GM19467 (cell line): Measurements from ENCODE around the gene SEC24C.
"Not testable (repeated sequence)": the region's sequence is repeated elsewhere in the genome, so short reads cannot be mapped to it uniquely, and the experiment has no call there.

Source experiments
- ATAC-seq: cut with Tn5 transposase; IDR thresholded peaks from one replicate; pipeline ENCODE4 v1.9.1; 2021; ENCODE audit warnings: mild to moderate bottlenecking, moderate library complexity; ENCODE audit not compliant: unreplicated experiment

Gene SEC24C

GRCh38 chr10:73790886-73791625 lies 46.9 kb downstream of the SEC24C start:
- no peak for ATAC-seq

GRCh38 chr10:73791871-73792400 lies 47.8 kb downstream of the SEC24C start:
- no peak for ATAC-seq

DNA sequence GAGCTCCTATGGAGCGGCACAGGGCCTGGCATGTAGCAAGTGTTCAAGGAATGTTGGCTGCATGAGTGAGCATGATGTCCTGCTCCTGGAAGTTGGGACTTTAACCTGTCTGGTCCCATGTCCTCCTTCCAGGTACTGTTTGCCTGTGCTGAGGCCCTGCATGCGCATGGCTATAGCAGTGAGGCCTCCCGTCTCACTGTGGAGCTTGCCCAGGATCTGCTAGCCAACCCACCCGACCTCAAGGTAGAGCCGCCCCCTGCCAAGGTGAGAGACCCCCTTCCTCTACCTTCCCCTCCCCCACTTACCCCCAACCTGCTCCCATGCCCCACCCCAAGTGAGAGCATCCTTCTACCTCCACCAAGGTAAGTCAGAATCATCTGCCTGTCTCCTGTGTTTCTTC lies 49.3 kb downstream of the SEC24C start:
- no peak for ATAC-seq

DNA sequence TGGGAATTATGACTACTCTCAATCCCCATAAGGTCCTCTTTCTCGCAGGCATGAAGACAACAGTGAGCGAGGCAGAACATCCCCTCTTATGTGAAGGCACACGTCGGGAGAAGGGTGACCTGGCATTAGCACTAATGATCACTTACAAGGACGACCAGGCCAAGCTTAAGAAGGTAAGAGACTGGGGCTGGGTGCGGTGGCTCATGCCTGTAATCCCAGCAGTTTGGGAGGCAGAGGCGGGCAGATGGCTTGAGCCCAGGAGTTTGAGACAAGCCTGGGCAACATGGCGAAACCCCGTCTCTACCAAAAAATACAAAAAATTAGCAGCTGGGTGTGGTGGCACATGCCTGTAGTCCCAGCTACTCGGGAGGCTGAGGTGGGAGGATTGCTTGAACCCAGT lies 51.3 kb downstream of the SEC24C start:
- not testable (repeated sequence) for ATAC-seq

DNA sequence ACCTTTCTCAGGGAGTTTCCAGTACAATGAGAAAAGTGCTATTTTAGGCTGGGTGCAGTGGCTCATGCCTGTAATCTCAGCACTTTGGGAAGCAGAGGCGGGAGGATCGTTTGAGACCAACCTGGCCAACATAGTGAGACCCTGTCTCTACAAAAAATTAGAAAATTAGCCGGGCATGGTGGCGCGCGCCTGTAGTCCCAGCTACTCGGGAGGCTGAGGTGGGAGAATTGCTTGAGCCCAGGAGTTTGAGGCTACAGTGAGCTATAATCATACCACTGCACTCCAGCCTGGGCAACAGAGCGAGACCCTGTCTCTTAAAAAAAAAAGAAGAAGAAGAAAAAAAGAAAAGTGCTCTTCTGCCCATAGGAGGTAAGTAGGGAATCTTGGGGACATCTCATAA lies 51.9 kb downstream of the SEC24C start:
- ATAC-seq = not testable (repeated sequence)

DNA sequence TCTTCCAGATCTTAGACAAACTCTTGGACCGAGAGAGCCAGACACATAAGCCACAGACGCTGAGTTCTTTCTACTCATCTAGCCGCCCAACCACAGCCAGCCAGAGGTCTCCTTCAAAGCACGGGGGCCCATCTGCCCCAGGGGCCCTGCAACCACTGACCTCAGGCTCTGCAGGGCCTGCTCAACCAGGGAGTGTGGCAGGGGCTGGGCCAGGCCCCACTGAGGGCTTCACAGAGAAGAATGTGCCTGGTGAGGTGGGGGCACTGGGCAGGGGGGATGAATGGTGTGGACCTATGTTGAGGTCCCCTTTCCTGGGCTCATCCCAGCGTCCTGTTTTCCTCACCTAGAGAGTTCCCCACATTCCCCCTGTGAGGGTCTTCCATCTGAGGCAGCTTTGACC lies 52.6 kb downstream of the SEC24C start:
- no peak for ATAC-seq

GRCh38 chr10:73797324-73798025 lies 53.3 kb downstream of the SEC24C start:
- ATAC-seq = no peak

DNA sequence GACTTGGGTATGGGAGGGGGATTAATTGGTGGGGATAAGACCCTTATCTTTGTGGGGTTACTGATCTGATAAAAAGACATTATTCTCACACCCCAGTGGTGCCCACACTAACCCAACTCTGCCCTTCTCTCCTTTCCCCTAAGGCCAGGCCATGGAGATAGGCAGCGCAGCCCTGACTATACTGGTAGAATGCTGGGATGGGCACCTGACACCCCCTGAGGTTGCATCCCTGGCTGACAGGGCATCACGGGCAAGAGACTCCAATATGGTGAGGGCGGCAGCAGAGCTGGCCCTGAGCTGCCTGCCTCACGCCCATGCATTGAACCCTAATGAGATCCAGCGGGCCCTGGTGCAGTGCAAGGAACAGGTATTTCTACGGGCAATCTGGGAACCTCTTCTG lies 53.9 kb downstream of the SEC24C start:
- no peak for ATAC-seq

- ATAC-seq = no peak
These were observed 54.9 kb downstream of the SEC24C start for GRCh38 chr10:73798927-73799560.

- no peak for ATAC-seq
These were observed 55.9 kb downstream of the SEC24C start for GRCh38 chr10:73799899-73800559.

- ATAC-seq = no peak
These were observed 56.5 kb downstream of the SEC24C start for GRCh38 chr10:73800560-73801252.

DNA sequence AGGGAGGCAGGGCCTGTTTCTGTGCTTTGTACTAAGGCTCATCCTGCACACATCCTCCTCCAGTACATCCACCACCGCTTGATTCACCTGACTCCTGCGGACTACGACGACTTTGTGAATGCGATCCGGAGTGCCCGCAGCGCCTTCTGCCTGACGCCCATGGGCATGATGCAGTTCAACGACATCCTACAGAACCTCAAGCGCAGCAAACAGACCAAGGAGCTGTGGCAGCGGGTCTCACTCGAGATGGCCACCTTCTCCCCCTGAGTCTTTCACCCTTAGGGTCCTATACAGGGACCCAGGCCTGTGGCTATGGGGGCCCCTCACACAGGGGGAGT lies 57.0 kb downstream of the SEC24C start:
- no peak for ATAC-seq

DNA sequence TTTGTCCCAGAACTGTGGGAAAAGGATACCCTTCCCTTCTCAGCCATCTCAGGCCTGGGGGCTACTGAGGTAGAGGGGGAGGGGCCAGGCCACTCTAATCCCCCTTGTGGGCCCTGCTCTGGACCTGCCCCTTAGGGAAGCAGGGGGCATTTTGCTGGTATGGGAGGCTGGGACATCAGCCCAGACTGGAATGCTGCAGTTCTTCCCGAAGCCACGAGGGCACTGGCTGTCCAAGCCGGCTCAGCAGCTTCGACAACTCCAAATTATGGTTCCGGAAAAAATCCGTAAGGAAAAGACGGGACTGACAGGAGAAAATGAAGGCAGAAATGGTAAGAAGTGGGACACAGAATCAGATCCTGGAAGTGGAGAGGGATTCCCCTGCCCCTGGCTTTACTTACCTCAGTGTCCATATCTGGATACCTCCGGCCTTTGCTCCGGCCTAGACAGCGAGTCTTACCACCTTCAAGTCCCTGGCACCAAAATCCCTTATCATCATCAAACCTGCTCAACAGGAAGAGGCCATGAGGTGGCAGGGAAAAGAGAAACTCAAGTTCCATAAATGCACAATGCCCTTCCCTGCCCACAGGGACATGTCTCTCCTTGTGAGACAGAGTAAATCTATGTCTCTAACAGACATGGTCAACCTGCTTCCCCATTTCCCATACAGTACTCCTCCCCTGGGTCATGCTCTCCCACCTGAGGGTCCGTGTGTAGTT lies 58.3 kb downstream of the SEC24C start:
- no peak for ATAC-seq

GRCh38 chr10:73803680-73804286 lies 59.6 kb downstream of the SEC24C start:
- ATAC-seq = no peak

DNA sequence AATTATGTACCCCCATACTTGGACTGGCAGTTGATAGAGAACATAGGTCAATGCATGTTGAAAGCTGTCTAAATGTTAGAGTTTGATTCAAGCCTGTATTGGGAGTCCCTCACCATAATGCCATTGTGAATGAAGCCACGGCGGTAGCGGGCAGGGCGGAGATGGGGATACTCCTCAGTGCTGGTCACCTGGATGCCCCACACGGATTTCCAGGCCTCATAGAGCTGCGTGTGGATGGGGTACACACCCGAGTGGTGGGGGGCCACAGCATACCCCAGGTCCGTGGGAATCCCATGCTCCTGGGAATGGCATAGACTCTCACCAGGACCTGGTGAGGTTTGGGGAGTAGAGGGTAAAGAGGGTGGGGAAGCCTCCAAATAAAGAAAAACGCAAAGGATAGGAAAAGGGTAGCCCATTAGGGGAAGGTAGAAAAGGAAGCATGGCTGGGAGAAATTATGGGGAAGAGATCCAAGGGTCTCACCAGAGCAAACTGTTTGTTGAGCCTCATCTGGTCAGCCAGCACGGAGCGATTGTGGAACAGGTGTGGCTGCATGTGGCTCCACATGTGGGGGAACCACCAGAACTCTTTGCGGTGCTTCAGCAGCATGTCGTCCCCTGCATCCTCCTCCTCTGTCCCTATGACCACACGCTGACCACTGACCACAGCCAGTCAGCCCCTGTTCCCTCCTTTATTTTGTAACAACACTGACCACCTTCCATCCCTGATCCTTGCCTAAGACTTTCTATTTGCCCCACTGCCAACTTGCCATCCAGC lies 62.2 kb downstream of the SEC24C start:
- ATAC-seq = no peak

GRCh38 chr10:73807471-73807870 lies 63.3 kb downstream of the SEC24C start:
- no peak for ATAC-seq

- no peak for ATAC-seq
These were observed 64.0 kb downstream of the SEC24C start for GRCh38 chr10:73808021-73808815.
